Activated naive CD8-positive, alpha-beta T cell treated with anti-CD3 and anti-CD28 coated beads for 36 hours (primary cell): ENCODE data around the gene ZWILCH. TPM values are rescaled to one million over a fixed set of nuclear protein-coding genes. Genes with fewer than 3 reads are reported as not detected.

ENCODE experiments used
- DNase-seq: peaks from one replicate; pipeline ENCODE4 v3.0.0; 2021
- H3K27ac Mint-ChIP-seq: one replicate; pipeline ENCODE4 v1.8.0; 2022; ENCODE audit warnings: mild to moderate bottlenecking, moderate library complexity, mixed read lengths
- H3K27me3 Mint-ChIP-seq: one replicate; pipeline ENCODE4 v1.8.0; 2022; ENCODE audit warnings: mild to moderate bottlenecking, mixed read lengths
- H3K36me3 Mint-ChIP-seq: one replicate; pipeline ENCODE4 v1.8.0; 2021; ENCODE audit warnings: mild to moderate bottlenecking, mixed read lengths
- H3K4me1 Mint-ChIP-seq: one replicate; pipeline ENCODE4 v1.8.0; 2021; ENCODE audit warnings: mixed read lengths
- H3K4me3 Mint-ChIP-seq: one replicate; pipeline ENCODE4 v1.8.0; 2022; ENCODE audit warnings: mild to moderate bottlenecking, moderate library complexity, mixed read lengths
- H3K9me3 Mint-ChIP-seq: one replicate; pipeline ENCODE4 v1.8.0; 2022; ENCODE audit warnings: mixed read lengths
- total RNA-seq, 2 experiments: library from RNA; stranded (reverse); gene quantifications; one replicate each; pipeline ENCODE4 v1.2.3, GENCODE V29; 2021

Gene ZWILCH
- total RNA-seq, 2 experiments from 2014 or later: 40.7 to 41.1 TPM

DNA sequence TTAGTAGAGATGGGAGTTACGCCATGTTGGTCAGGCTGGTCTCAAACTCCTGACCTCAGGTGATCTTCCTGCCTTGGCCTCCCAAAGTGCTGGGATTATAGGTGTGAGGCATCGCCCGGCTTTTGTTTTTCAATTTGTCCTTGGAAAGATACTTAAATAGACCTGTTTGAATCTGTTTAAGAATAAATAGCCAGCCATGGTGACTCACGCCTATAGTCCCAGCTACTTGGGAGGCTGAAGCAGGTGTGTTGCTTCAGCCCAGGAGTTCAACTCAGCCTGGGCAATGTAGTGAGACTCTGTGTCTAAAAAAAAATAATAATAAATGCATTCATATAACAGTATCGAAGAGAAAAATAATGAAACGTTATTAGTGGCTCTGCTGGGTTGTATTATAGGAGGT is 24.9 kb upstream of the ZWILCH start:
- DNase-seq: no peak
- H3K9me3 Mint-ChIP-seq: no peaks in the 10 kb centered on the region
- H3K27ac Mint-ChIP-seq: no peak overlapping the region
- no peak overlapping the region for H3K4me3 Mint-ChIP-seq
- H3K36me3 Mint-ChIP-seq: peaks cover 31% of the 10 kb centered on the region
- peaks cover 16% of the 10 kb centered on the region for H3K4me1 Mint-ChIP-seq
- no peaks in the 10 kb centered on the region for H3K27me3 Mint-ChIP-seq

DNA sequence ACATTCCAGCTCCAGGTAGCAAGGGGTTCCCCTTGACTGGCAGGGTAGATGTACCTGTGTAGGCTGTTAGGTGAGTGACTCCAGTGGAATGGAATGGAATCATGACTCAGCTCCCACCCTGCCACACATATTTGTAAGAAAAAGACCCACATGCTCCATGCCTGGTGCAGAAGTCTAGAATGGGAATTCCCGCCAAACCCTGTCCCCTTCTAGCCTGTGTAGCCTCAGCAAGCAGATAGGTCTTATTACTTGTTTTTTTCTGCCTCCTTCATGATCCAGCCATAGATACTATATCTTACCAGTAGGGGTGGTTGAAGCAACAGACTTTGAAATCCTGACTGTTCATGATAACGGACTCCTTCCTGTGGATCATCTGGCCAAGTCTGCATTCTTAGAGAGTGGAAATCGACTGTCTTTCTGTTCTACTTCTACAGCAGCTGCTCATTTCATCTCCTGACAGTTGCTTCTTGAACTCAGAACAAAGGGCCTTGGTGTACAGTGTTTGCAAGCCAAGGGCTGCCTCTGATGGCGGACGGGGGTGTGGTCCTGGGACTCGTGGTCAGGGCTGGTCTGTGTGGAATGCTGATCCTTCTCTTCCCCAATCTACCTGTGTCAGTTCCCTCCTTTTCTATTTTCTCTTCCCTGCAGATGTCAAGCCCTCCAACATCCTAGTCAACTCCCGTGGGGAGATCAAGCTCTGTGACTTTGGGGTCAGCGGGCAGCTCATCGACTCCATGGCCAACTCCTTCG is 23.8 kb upstream of the ZWILCH start:
- no peak for DNase-seq
- Mint-ChIP-seq H3K9me3 (no peaks in the 10 kb centered on the region), H3K4me1 (peaks cover 8% of the 10 kb centered on the region), H3K36me3 (peaks cover 31% of the 10 kb centered on the region), H3K27ac (peak overlapping the region; percentile 7), H3K27me3 (no peaks in the 10 kb centered on the region), H3K4me3 (no peak overlapping the region)

DNA sequence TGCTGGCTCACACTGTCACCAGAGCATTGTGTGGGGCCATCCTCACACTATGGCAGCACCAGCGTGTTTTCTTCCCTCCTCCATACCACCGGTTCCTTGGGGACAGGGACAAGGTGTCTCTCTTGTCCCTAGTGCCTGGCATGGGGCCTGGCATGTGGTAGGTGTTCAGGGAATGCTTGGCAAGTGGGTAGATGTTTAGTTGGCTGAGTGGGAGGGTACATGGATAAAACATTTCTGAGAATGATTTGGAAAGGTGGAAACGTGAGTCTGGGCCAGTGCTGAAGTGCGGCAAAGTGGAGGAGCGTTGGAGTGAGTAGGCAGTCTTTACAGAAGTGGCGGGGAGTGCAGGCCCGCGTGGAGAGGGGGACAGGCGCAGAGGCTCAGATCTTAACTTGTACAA is 22.6 kb upstream of the ZWILCH start:
- Mint-ChIP-seq H3K36me3 (peaks cover 31% of the 10 kb centered on the region), H3K9me3 (no peaks in the 10 kb centered on the region), H3K27ac (no peak overlapping the region)

DNA sequence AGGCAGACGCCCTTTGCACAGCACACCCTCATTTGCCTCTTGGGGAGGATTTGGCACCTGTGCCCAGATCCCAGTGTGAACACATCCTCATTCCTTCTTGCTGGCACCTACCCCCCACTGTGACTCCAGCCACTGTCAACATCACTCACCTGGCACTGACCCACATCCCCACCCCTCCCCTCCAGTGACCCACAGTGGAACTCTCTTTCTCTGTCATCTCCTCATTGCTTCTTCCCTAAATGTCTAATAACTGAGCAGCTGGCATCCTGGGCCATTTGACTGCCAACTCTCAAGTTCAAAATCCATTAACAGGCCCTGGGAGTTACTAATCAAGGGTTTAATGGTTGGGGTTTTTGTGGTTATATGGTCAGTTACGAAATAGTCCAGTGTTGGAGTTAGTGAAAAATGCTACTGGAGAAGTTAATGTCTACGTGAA is 22.0 kb upstream of the ZWILCH start:
- Mint-ChIP-seq H3K27ac (no peak overlapping the region), H3K27me3 (no peaks in the 10 kb centered on the region), H3K36me3 (peaks cover 34% of the 10 kb centered on the region)

More for the DNA sequence above, 22.6 kb upstream of the ZWILCH start:
- DNase-seq: no peak
- H3K4me3 Mint-ChIP-seq: no peak overlapping the region
- no peaks in the 10 kb centered on the region for H3K27me3 Mint-ChIP-seq
- H3K4me1 Mint-ChIP-seq: peaks cover 4% of the 10 kb centered on the region

DNA sequence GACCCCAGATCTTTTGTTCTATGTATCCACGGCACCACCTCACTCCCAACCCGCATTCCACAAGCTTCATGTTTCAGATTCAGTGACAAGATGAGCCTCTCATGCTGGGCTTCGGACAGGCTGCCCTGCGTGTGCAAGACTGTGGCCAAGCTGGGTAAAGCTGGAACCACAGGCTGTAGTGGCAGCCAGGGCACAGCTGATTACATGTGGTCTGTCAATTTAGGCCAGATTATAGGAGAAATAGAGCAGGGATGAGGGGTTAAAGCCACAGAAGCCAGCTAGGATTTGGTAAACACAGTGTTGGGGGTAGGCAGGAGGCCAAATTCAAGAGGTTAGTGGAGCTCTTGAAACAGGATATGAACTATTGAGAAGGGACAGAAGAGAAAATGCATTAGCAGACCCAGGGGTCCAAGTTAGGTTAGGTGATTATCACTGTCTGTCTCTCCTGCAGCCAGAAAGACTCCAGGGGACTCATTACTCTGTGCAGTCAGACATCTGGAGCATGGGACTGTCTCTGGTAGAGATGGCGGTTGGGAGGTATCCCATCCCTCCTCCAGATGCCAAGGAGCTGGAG is 20.5 kb upstream of the ZWILCH start:
- DNase-seq: no peak
- Mint-ChIP-seq H3K36me3 (peaks cover 29% of the 10 kb centered on the region), H3K9me3 (no peaks in the 10 kb centered on the region), H3K27ac (peak overlapping the region; percentile 69), H3K4me3 (no peak overlapping the region), H3K4me1 (peaks cover under 1% of the 10 kb centered on the region), H3K27me3 (no peaks in the 10 kb centered on the region)

More for the DNA sequence above, 22.0 kb upstream of the ZWILCH start:
- DNase-seq: no peak
- peaks cover 4% of the 10 kb centered on the region for H3K4me1 Mint-ChIP-seq
- H3K9me3 Mint-ChIP-seq: no peaks in the 10 kb centered on the region
- no peak overlapping the region for H3K4me3 Mint-ChIP-seq

DNA sequence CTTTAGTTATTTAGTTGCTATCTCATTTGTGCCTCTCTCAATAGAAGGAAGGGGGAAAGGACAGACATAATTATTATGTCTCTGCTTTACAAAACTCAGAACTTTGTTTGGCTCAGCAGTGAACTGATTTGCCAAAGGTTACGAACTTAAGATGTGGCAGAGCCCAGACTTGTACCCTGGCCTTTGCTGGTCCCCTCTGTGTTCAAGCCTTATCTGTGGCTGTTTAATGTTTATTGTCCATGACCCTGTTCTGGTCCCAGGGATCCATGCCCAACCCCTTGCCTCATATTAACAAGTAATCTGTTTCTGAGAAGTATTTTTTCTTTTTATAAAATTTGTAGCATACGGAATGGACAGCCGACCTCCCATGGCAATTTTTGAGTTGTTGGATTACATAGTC is 18.2 kb upstream of the ZWILCH start:
- H3K36me3 Mint-ChIP-seq: peaks cover 20% of the 10 kb centered on the region

DNA sequence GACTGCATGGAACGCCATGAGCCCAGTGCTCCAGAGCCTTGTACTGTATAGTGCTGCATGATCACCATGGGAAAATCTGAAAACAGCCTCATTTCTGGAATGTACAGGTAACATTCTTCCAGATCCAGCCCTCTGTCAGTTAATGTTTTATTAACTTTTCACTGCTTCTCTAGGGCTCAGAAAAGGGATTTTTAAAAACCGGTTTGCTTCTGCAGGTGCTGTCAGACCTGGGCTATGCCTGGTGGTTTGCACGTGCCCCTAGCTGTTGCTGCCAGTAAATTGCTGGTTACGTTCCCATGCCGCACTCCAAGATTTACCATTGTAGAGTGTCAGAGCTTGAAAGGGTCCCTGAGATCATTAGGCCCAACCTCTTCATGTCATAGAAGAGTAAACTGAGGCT is 16.6 kb upstream of the ZWILCH start:
- DNase-seq: no peak
- Mint-ChIP-seq H3K27me3 (no peaks in the 10 kb centered on the region), H3K36me3 (peaks cover 19% of the 10 kb centered on the region), H3K27ac (no peak overlapping the region), H3K4me3 (no peak overlapping the region), H3K4me1 (peaks cover 6% of the 10 kb centered on the region), H3K9me3 (no peaks in the 10 kb centered on the region)

More for the DNA sequence above, 18.2 kb upstream of the ZWILCH start:
- Mint-ChIP-seq H3K4me3 (no peak overlapping the region), H3K9me3 (no peaks in the 10 kb centered on the region), H3K4me1 (peaks cover 6% of the 10 kb centered on the region), H3K27ac (no peak overlapping the region), H3K27me3 (no peaks in the 10 kb centered on the region)
- no peak for DNase-seq

DNA sequence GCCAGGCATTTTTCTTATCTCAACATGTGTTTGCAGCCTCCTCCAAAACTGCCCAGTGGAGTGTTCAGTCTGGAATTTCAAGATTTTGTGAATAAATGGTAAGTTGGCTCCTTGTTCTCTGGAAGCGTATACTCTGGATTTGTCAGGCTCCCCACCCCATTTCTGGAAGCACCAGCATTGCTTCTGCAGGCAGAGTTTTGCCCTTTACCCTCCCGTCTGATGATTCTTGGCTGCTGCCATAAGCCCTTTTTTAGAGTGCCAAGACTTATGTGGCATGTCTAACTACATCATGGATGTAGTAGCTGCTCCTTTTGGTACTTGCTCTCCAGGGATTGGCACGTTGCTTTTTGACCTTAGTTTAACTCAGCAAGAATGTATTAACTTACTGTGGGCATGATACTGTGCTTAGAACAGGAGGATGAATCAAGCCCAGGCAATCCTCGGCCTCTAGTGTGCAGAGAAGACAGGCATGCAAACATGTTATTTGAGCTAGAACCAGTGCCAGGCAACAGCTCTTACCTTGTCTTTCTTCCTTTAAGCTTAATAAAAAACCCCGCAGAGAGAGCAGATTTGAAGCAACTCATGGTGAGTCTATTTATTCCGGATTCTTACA is 15.8 kb upstream of the ZWILCH start:
- H3K27ac Mint-ChIP-seq: no peak overlapping the region
- peaks cover 9% of the 10 kb centered on the region for H3K4me1 Mint-ChIP-seq
- no peaks in the 10 kb centered on the region for H3K27me3 Mint-ChIP-seq
- H3K36me3 Mint-ChIP-seq: peaks cover 23% of the 10 kb centered on the region
- no peak for DNase-seq
- no peaks in the 10 kb centered on the region for H3K9me3 Mint-ChIP-seq
- no peak overlapping the region for H3K4me3 Mint-ChIP-seq

DNA sequence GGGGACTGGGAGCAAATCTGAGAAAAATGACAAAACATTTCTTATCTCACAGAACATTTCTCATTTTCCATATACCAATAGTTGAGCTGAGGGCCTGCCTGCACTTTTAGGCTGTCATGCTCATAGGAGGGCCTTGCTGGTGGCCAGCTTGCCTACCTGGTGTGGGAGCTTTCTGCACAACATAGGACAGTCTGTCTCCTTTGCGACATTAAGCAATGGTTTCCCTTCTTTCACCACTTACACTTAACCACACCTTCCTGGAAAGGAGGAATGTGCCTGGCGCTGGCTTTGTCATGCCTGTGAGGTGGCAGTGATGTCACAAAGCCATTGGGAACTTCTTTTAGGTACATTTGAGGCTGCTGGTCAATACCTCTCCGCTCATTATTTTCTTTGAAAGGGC is 13.3 kb upstream of the ZWILCH start:
- DNase-seq: no peak
- Mint-ChIP-seq H3K27ac (peak overlapping the region; percentile 75), H3K4me3 (no peak overlapping the region), H3K4me1 (peaks cover 28% of the 10 kb centered on the region), H3K9me3 (no peaks in the 10 kb centered on the region), H3K27me3 (no peaks in the 10 kb centered on the region), H3K36me3 (peaks cover 32% of the 10 kb centered on the region)

DNA sequence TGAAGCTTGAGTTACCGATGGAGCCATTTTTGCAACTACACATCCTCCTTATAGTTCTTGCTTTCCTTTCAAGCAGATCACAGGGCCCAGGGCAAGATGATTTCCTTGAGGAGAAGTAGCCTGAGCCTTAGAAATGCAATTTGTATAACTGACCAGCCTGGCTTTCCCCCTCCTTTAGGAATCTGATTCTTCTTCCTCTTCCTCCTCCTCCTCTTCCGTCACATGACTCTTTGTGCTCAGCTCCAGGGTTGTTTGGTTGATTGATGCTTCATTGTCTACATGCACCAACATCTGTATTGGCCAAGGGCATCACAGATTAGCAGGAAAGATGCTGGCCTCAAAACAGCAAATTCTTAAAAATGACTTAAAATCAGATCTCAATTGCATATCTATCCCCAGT is 10.9 kb upstream of the ZWILCH start:
- peaks cover 44% of the 10 kb centered on the region for H3K4me1 Mint-ChIP-seq
- H3K36me3 Mint-ChIP-seq: peaks cover 47% of the 10 kb centered on the region

DNA sequence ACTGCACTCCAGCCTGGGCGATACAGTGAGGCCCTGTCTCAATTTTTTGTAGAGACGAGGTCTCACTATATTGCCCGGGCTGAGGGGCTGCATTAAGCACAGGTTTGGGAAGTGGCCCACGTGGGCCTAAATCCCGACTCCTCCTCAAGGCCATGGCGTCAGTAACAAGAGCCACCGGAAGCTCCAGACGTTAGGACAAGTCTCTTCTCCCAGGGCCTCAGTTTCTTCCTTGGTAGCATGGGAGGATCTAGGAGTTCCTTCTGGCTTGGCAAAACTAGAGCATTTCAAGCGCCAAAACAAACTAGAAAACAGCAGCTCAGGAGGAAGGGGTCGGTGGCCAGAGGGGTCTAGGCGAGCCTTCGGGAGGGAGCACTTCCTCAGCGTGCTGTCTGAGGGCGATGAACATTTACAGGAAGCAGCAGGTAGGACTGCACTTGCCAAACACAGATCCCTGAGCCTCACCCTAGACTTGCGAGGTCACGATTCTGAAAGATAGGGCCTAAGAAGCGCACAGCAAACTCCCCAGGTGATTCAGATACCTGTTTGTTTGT is 8.1 kb upstream of the ZWILCH start:
- peaks cover 53% of the 10 kb centered on the region for H3K4me1 Mint-ChIP-seq

More for the DNA sequence above, 10.9 kb upstream of the ZWILCH start:
- Mint-ChIP-seq H3K27ac (peak overlapping the region; percentile 50), H3K4me3 (no peak overlapping the region), H3K27me3 (no peaks in the 10 kb centered on the region), H3K9me3 (no peaks in the 10 kb centered on the region)
- DNase-seq: no peak

DNA sequence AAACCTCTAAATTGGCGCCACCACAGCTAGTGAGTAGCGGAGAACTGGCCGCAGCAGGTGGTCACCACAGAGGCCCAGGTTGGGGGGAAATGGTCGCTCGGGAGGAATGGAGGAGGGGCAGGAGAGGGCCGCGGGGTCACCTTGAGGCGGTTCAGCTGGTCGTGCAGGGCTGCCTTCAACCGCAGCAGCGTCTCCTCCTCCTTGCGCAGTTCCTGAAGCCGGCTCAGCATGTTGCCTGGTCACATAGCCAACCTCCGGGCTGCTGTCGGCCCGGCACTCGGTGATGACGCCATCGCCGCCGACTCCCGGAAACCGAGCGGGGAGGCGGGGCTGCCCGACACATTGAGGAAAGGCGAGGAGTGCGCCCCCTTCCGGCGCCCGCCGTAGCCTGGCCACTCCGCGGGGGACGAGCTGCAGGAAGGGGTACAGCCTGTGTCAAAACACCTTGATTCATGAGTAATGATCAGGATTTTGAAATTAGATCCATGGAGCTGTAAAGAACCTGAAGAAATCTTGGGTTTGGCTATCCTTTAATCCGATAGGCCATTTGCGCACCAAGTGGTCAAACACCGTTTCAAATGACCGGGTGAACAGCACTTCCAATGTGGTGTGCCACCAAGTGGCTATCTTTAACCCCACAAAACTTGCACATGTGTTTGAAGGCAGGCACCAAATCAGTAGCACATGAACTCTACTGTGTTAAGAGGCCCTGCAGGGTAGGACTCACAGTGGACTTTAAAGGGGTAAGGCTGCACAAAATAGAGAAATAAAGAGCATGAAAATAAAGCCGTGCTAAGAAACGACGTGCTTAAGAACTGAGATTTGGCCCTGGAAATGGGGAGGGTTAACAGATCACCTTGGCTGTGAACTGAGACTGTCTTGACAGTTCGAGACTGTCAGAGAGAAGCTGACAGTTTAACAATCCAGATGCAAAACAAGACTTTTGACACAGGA is 7.3 kb upstream of the ZWILCH start, which contains the start of gene SNAPC5:
Gene SNAPC5, minus strand, starts transcription at position 261 of the 954 bp plus-strand sequence. Its CDS starts 31 bp downstream, at position 230.
- Mint-ChIP-seq H3K36me3 (peaks cover 80% of the 10 kb centered on the region), H3K4me1 (peaks cover 60% of the 10 kb centered on the region), H3K27ac (peak within 1 kb of the TSS; percentile 97), H3K9me3 (no peaks in the 10 kb centered on the region), H3K4me3 (peak within 1 kb of the TSS; percentile 94), H3K27me3 (no peaks in the 10 kb centered on the region)
- DNase-seq: peak; percentile 99

More for the DNA sequence above, 8.1 kb upstream of the ZWILCH start:
- no peaks in the 10 kb centered on the region for H3K9me3 Mint-ChIP-seq
- peak overlapping the region; percentile 94 for H3K4me3 Mint-ChIP-seq
- no peaks in the 10 kb centered on the region for H3K27me3 Mint-ChIP-seq
- peak overlapping the region; percentile 97 for H3K27ac Mint-ChIP-seq
- DNase-seq: no peak
- peaks cover 72% of the 10 kb centered on the region for H3K36me3 Mint-ChIP-seq

DNA sequence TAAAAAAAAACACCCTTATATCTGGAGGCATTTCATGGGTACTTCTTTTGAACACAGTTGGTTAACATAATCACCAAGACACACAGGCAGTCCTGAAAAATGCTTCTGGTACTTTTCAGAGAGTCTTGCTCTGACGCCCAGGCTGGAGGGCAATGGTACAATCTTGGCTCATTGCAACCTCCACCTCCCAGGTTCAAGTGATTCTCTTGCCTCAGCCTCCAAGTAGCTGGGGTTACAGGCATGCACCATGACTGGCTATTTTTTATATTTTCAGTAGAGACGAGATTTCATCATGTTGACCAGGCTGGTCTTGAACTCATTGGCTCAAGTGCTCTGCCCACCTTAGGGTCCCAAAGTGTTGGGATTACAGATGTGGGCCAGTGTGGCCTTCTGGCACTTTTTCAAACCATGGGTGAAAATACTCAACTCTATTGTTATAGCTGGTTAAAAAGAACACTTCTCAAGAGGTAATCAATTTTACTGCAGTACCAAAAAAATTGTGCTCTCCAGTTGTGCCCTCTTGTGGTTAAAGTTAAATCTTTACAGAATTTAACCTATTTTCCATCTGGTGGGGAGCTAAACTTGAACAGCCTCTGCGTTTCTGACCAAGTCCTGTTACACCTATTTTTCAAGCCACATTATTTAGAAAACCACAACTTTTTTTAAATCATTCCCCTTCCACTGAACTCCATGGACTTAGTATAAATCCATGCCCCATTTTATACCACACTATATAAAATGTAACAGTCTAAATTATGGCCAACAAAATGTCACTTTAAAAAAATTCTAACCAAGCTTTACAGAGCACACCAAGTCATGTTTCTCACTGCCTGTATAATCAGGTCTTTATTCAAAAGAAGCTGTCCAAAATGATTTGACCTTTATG is 6.4 kb upstream of the ZWILCH start:
- no peaks in the 10 kb centered on the region for H3K9me3 Mint-ChIP-seq
- peak; percentile 6 for DNase-seq
- peak overlapping the region; percentile 97 for H3K27ac Mint-ChIP-seq
- H3K36me3 Mint-ChIP-seq: peaks cover 82% of the 10 kb centered on the region
- peak overlapping the region; percentile 94 for H3K4me3 Mint-ChIP-seq
- H3K4me1 Mint-ChIP-seq: peaks cover 63% of the 10 kb centered on the region
- no peaks in the 10 kb centered on the region for H3K27me3 Mint-ChIP-seq
